IPS-18c (cell line): ENCODE data around the gene AKNAD1.
"Not testable (repeated sequence)": the region's sequence is repeated elsewhere in the genome, so short reads cannot be mapped to it uniquely, and the experiment has no call there.

Source experiments
- H3K4me3 ChIP-seq: 2 replicates; pipeline ENCODE4 v1.7.0; 2013; ENCODE audit warnings: low read depth, mild to moderate bottlenecking, low read length, moderate library complexity; ENCODE audit not compliant: insufficient read depth
- H3K9me3 ChIP-seq: one replicate; pipeline ENCODE4 v1.6.1; 2013; ENCODE audit warnings: mild to moderate bottlenecking, low read length, moderate library complexity; ENCODE audit not compliant: control insufficient read depth, insufficient read depth

The AKNAD1 gene

DNA sequence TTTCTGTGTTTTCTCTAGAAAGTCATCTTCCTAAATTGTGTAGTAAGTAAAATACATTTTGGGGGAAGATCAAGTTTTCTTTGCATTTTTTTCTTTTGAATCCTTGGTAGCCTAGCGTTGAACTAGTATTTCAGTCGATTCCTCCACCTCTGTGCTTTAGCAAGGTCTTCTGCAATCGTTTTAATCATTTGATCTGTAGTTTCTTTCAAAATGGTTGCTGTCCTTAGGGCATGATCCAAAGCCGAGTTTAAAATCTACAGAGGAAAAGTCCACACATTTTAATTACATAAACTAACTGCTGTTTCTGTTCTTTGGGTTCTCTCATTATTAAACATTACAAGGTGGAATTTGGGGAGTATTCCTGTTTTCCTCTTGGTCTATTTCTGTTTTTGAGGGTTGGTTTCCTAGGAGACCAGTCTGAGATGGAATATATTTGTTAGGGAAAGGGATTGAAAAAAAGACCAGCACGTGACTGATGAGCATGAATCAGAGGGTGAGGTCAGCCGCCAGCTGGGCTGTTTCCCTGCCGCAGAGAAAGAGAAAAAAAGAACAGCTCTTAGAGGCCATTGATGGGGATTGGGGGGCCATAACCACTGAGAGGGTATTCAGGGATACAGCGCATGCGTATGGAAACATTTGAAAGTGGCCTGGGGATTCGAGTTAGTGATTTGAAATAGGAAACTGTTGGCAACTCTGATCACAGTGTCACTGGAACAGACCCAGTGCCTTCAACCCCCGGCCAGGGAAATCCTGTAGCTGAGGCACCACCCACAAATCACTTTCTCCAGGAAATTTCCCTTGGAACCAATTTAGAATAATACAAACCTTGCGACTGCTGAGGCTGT lies 40.6 kb downstream of the AKNAD1 start:
- Histone ChIP-seq H3K9me3 (no peaks in the 10 kb centered on the region), H3K4me3 (no peak overlapping the region)

DNA sequence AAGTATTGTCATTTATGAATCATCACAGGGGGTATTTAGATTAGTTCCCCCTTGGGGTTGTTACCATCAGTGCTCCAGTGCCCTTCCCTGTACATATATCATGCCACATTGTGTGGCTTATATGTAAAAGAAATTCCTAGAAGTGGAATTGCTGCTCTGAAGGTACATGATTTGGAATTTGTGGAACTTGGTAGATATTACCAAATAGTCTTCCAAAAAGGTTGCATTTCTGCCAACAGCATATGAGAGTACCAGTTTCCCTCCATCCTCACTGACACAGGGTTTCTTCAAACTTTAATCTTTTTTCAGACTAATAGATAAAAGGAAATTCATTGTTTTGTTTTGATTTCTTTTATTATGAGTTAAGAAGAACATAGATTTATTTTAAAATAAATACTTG lies 41.3 kb downstream of the AKNAD1 start:
- H3K9me3 ChIP-seq = no peaks in the 10 kb centered on the region
- H3K4me3 ChIP-seq = no peak overlapping the region

DNA sequence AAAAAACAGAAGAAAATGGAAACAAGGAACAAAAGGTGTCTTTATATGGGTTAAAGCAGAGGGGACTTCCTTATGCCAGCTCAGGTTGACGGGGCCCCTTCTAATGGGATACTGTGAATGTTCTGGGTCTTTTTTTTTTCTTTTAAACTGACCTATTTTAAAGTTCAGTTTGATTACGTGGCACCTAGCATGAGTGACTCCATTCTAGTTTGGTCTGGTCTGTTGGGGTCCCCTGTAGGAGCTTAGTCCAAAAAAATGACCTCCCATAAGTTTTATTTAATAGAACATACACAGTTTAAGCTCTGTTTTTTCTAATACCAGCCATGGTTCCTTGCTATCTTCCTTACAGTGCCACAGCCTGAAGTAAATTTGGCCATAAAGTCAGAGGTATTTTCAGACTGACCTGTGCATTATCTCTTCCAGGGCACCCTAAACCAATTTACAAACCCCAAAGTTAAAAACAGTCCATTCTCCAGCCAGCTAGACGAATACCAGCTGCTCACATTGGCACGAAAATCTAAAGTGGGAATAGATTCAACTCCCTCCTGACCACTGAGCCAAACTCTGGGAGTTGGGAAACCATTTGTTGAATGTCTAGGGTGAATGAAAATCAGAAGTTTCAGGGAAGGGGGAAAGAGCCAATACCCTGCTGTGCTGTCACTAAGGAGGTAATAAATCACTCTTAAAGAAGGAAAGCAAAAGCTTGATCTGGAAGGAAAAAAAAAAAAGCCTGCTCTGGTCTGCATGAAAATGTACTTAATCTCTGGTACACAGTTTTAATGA lies 42.4 kb downstream of the AKNAD1 start:
- Histone ChIP-seq H3K4me3 (no peak overlapping the region), H3K9me3 (no peaks in the 10 kb centered on the region)

DNA sequence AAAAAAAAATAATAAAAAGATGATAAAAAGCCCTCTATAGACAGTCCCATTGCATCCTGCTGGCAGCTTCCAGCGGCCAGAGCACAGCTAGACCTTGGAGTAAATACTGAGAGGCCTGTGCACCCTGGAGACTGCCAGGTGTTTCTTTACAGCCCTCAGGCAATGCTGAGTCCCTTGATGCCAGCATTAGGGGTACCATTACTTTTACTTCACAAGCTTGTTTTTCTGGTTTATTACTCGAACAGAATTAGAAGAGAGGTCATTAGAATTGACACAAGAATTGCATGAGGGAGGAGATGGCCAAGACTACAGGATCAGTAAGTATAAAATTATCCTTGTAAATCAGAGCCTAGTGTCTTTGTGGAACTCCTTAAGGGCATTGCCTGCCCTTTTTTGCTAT lies 43.6 kb downstream of the AKNAD1 start:
- H3K4me3 ChIP-seq = no peak overlapping the region
- no peaks in the 10 kb centered on the region for H3K9me3 ChIP-seq

DNA sequence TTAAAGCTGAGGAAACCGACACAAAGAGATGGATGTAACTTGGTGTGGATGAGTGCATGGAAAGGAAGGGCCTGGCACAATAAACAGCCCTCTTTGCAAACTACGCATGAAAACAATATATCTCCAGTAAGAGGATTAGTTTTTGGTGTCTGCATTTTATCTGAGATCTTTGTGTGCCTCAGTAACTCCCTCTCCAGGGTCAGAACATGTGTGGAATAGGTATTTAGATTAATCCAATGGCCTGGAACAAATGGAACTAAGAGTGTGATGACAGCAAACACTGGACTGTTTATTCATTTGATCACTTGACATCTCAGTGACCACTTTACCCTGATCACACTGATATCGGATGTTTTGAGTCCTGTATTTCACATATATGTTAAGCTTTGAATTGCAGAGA lies 45.3 kb downstream of the AKNAD1 start:
- Histone ChIP-seq H3K9me3 (no peaks in the 10 kb centered on the region), H3K4me3 (no peak overlapping the region)

DNA sequence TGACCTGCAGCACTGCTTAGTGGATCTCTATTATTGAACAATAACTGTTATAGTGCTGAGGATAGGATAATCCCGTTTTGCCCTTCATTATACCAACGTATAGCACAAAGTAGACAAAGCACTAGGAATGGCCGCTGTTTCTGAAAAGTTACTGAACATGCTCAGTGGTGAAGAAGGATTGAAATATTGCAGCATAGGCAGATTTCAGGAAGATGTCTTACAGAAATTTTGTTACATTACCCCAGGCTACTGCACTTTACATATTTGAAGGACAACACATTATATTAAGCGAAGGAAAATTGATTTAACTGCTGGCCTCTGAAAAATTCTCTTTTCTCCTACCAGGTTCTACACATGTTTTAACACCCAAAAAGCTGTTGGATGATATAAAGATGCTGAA lies 48.5 kb downstream of the AKNAD1 start:
- Histone ChIP-seq H3K9me3 (no peaks in the 10 kb centered on the region), H3K4me3 (no peak overlapping the region)

DNA sequence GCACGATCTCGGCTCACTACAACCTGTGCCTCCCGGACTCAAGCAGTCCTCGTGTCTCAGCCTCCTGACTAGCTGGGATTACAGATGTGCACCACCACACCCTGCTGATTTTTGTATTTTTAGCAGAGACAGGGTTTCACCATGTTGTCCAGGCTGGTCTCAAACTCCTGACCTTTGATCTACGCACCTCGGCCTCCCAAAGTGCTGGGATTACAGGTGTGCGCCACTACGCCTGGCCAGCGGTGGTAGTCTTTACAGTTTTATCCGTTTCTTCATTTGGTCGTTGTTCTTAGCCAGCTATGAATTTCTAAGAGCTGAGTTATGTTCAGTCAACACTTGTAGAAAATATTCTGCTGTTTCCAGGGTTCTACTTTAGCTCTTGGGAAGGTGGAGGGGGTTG lies 53.3 kb downstream of the AKNAD1 start:
- Histone ChIP-seq H3K4me3 (no peak overlapping the region), H3K9me3 (no peaks in the 10 kb centered on the region)

DNA sequence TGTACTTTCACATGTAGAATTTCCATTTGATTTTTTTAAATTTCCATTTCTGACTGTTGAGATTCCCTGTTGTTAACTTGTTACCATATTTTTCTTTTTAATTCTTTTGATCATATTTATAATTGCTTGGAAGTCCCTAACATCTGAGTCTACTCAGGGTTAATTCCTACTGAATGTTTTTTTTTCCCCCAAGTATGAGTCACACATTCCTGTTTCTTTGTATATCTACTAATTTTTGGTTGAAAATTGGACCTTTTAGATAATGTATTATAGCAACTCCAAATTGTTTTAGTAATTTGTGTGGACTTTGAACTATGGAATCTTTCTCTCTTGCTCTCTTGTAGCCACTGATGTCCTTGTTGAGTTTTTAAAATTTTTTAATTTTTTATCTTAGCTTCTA lies 55.8 kb downstream of the AKNAD1 start:
- Histone ChIP-seq H3K4me3 (no peak overlapping the region), H3K9me3 (no peaks in the 10 kb centered on the region)

DNA sequence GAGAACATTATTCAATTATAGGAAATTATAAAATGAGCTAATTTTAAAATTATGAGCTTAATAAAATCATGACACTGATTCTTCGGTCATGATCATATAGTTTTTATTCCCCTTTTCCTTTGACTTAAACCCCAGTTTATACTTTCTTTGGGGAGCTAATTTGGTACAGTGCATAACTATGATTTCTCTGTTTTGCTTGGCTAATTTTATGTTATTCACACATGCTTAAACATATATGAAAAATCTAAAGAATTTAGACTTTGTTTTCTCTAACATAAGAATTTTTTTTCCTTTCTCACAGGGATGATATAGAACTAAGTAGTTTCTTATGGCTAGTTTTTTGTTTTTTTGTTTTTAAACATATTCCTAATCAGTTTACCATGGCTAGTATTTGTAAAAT lies 57.9 kb downstream of the AKNAD1 start:
- Histone ChIP-seq H3K4me3 (no peak overlapping the region), H3K9me3 (no peaks in the 10 kb centered on the region)

DNA sequence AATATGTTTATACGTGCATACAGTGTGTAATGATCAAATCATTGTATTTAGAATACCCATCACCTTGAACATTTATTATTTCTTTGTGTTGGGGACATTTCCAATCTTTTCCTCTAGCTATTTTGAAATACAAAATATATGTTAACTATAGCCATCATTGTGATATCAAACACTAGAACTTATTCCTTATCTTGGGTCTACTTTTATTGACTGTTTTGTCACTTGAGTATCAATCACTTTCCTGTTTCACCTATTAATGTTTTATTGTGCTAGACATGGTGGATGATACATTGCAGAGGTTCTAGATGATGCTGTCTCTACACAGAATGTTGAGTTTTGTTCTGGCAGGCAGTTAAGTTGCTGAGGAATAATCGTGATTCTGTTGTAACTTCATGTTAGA lies 64.5 kb downstream of the AKNAD1 start:
- H3K4me3 ChIP-seq = no peak overlapping the region
- H3K9me3 ChIP-seq = no peaks in the 10 kb centered on the region

DNA sequence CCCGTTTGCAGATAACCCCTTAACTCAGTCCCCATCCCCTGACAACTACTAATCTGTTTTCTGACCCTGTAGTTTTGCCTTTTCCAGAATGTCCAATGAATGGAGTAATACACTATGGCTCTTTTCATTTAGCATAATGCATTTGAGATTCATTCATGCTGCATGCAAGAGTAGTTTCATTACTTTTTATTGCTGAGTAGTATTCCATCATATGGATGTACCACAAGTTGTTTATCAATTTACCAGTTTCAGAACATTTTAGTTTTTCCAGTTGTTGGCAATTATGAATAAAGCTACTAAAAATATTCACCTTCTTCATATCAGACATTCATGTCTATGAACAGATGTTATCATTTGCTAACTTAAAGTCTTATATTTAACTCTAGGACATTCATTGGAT lies 65.1 kb downstream of the AKNAD1 start:
- Histone ChIP-seq H3K9me3 (no peaks in the 10 kb centered on the region), H3K4me3 (no peak overlapping the region)

DNA sequence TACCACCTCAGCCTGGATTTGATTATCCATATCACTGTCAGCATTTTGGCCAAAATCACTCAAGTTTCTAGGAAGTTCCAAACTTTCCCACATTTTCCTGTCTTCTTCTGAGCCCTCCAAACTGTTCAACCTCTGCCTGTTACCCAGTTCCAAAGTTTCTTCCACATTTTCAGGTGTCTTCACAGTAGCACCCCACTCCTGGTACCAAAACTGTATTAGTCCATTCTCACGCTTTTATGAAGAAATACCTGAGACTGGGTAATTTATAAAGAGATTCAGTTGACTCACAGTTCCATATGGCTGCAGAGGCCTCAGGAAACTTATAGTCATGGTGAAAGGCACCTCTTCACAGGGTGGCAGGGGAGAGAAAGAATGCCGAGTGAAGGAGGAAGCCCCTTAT lies 71.0 kb downstream of the AKNAD1 start:
- H3K9me3 ChIP-seq = peaks cover 21% of the 10 kb centered on the region
- H3K4me3 ChIP-seq = no peak overlapping the region

DNA sequence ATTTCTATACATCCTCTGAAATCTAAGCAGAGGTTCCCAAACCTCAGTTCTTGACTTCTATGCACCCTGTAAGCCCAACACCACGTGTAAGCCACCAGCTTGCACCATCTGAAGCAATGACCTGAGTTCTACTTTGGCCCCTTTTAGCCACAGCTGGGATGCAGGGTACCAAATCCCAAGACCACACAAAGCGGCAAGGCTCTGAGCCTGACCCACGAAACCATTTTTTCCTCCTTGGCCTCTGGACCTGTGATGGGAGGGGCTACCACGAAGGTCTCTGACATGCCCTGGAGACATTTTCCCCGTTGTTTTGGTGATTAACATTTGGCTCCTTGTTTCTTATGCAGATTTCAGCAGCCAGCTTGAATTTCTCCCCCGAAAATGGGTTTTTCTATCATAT lies 71.6 kb downstream of the AKNAD1 start:
- H3K9me3 ChIP-seq = peaks cover 21% of the 10 kb centered on the region
- no peak overlapping the region for H3K4me3 ChIP-seq

DNA sequence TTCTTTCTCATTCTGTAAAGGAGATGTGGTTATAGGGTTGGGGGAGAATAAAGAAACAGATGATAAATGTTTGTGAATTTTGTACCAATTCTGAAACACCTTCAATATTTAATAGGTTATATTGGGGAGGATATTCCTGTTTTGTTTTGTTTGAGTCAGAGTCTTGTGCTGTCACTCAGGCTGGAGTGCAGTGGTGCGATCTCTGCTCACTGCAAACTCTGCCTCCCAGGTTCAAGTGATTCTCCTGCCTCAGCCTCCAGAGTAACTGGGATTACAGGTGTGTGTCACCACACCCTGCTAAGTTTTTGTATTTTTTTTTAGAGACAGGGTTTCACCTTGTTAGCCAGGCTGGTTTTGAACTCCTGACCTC lies 75.3 kb downstream of the AKNAD1 start:
- H3K4me3 ChIP-seq = not testable (repeated sequence)
- H3K9me3 ChIP-seq = peaks cover 21% of the 10 kb centered on the region

DNA sequence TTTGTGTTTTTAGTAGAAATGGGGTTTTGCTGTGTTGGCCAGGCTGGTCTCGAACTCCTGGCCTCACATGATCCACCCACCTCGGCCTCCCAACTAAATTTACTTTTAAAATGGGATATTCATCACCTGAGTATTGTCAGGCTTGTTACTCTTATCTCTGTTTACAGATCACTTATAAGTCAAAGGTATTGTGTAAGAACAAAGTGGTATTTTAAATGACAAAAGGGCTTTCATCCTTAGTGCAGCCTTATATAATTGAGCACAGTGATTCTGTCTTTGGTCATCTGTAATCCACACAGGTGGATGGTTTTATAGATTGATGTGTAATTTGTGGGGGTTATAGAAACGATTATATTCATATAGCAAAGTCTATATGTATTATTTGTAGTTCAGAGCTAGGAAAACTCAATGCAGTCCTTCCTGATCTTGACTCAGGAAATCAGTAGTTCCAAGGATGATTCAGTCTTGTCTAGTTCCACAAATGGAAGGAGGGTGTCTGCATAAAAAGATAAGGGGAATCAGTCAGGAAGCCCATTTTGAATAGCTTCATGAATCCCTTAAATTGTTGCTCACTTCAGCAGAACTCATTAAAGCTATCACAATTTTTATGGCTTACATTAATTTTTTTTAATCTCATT lies 75.8 kb downstream of the AKNAD1 start:
- Histone ChIP-seq H3K4me3 (no peak overlapping the region), H3K9me3 (peaks cover 16% of the 10 kb centered on the region)

DNA sequence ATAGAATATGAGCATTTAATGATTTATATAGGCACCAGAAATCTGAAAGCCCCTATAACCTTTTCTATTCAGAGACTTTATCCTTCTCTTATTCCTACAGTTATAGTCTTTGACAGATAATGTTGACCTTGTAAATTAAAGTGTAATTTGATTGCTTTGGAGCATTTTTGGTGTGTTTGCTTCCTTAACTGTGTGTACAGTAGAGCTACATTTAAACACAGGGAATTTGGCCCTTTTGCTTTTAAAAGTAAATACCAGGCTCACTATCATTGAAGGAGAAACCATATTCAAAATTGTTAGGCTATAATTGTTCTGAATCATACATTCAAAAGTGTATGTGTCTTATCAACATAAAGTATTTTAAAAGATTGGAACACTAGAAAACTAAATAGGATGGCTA lies 77.4 kb downstream of the AKNAD1 start:
- H3K4me3 ChIP-seq = no peak overlapping the region
- H3K9me3 ChIP-seq = peaks cover 2% of the 10 kb centered on the region

DNA sequence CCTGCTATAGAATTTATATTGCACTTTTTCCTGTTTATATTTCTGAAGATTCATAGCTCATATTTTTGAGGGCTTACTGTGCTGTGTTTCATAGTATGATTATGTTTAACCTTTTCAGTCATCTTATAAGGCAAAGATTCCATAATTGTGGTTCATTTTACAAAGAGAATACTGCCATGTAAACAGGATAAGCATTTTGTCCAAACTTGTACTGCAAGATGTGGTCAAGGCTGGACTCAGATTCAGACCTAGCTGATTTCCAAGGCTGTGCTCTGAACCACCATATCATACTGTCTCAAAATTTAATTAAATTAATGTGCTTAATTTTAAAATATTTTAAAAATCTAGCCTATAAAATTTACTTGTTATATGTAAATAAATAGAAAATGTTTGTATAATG lies 79.1 kb downstream of the AKNAD1 start:
- no peak overlapping the region for H3K4me3 ChIP-seq
- H3K9me3 ChIP-seq = no peaks in the 10 kb centered on the region

DNA sequence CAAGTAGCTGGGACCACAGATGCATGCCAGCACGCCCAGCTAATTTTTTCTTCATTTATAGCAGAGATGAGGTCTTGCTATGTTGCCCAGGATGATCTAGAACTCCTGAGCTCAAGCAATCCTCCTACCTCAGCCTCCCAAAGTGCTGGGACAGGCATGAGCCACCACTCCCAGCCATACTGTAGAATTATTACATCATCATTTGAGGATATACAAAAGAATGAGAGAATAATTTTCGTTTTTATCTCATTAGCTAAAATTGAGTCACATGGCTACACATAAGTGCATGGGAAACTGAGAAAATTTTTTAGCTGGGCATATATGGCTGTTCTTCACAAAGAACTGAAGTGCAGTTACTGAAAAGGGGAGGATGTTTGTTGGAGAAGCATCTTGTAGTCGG lies 89.2 kb downstream of the AKNAD1 start:
- H3K9me3 ChIP-seq = no peaks in the 10 kb centered on the region
- no peak overlapping the region for H3K4me3 ChIP-seq
